ENCODE results near the gene MYLK4.

Gene MYLK4

DNA sequence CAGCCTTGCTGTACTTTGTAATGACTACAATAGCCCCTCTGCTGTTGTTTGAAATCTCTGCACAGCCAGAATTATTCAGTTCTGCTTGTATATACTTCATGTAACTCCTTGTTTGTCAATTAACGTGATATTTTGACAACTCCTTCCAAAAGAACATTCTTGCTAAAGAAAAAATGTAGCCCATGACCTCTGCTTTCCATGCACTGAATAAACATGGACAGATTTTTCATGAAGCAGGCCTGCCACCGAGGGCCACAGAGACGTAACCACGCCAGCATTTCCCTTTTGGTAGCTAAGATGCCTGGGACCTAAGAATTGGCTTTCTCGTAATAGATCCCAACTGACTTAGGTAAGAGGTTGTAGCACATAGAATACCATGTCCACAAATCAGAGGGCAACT, 135.9 kb downstream of the MYLK4 start:
- no peak overlapping the region for H3K27ac Mint-ChIP-seq (ENCODE audit: low read depth)
- peaks cover 5% of the 10 kb centered on the region for H3K9me3 Mint-ChIP-seq
- DNase-seq (ENCODE audit: low spot score in 2 of 2) (no peak), ATAC-seq (replicated peaks; ENCODE audit: extremely low read depth, poor library complexity, severe bottlenecking) (no peak)
- H3K4me3 Mint-ChIP-seq: no peak overlapping the region
- H3K4me1 Mint-ChIP-seq: no peaks in the 10 kb centered on the region
- no peaks in the 10 kb centered on the region for H3K36me3 Mint-ChIP-seq (ENCODE audit: insufficient read depth)
- H3K27me3 Mint-ChIP-seq: peaks cover 89% of the 10 kb centered on the region

GRCh38 chr6:2614155-2614554, 136.6 kb downstream of the MYLK4 start:
- Mint-ChIP-seq H3K27me3 (peaks cover 89% of the 10 kb centered on the region), H3K27ac (ENCODE audit: low read depth) (no peak overlapping the region), H3K9me3 (peaks cover 5% of the 10 kb centered on the region), H3K4me1 (no peaks in the 10 kb centered on the region), H3K4me3 (no peak overlapping the region), H3K36me3 (ENCODE audit: insufficient read depth) (no peaks in the 10 kb centered on the region)
- DNase-seq (ENCODE audit: low spot score in 2 of 2) (no peak), ATAC-seq (replicated peaks; ENCODE audit: extremely low read depth, poor library complexity, severe bottlenecking) (no peak)
